Mesothelial cell of epicardium (in vitro differentiated cells): Measurements from ENCODE around the gene NAT8L. TPM values are rescaled to one million over a fixed set of nuclear protein-coding genes. Genes with fewer than 3 reads are reported as not detected.

Experiments
- DNase-seq, 2 experiments: peaks; one replicate each; pipeline ENCODE4 v3.0.0; 2021; ENCODE audit warnings: low spot score in 2 of 2; ENCODE audit not compliant: unreplicated experiment in 2 of 2
- H3K27ac Mint-ChIP-seq: 2 replicates; pipeline ENCODE4 v1.8.0; 2021; ENCODE audit warnings: mixed read lengths
- H3K27me3 Mint-ChIP-seq: 2 replicates; pipeline ENCODE4 v1.8.0; 2021; ENCODE audit warnings: low read depth, mixed read lengths
- H3K36me3 Mint-ChIP-seq: 2 replicates; pipeline ENCODE4 v1.8.0; 2021; ENCODE audit warnings: mixed read lengths
- H3K4me1 Mint-ChIP-seq: 2 replicates; pipeline ENCODE4 v1.8.0; 2021; ENCODE audit warnings: mixed read lengths
- H3K4me3 Mint-ChIP-seq: 2 replicates; pipeline ENCODE4 v1.8.0; 2021; ENCODE audit warnings: mild to moderate bottlenecking, moderate library complexity, mixed read lengths
- H3K9me3 Mint-ChIP-seq: 2 replicates; pipeline ENCODE4 v1.8.0; 2021; ENCODE audit warnings: mixed read lengths
- total RNA-seq: library from RNA; stranded (reverse); gene quantifications from 3 replicates; pipeline ENCODE4 v1.2.1, GENCODE V29; 2021
- TF ChIP-seq, protein P1 (sequence below): fragments of 200-600 bp; sonication (generic); IDR thresholded peaks from one replicate; pipeline ENCODE4 v1.5.0; 2021; ENCODE audit warnings: antibody characterized with exemption; ENCODE audit not compliant: unreplicated experiment

Gene NAT8L
- total RNA-seq, 1 donor from 2014 or later = 25.2 TPM

DNA sequence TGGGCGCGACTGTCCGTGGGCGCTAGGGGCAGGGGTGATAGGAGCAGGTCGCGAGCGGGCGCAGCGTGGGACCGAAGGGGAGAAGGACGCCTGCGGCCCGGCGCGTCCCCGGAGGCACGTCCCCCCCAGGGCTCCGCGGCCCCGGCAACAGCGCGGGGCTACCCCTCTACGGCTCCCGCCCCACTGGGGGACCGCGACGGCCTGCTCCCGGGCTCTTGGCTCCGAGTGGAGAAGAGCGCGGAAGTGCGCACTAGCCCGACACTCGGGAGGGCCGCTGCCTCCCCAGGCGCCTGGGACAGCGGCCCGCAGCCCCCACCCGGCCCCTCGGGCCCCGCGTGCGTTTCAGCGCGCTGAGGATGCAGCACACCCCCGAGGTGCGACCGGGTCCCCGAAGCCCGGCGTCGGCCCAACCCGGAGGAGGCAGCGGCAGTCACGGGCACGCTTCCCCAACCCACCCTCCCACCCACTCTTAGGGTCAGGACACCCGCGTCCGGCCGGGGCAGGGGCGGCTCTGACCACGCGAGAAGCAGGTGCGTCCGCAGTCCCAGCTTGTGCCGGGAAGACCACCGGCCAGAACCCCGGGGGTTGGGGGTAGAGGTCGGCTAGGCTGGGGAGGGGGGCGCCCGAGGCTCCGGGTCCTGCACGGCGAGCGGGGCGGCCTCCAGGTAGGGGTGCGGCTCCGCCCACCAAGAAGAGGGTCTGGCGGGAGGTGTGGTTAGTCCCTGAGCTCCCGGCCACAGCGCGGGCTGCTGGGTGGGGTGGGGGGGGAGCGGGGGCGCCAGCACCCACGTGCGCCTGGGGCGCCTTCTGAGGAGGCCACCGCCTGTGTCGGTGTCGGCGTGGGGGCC is 18.5 kb upstream of the NAT8L start:
- no peak overlapping the region for H3K27ac Mint-ChIP-seq
- H3K4me1 Mint-ChIP-seq = peaks cover 4% of the 10 kb centered on the region
- no peaks in the 10 kb centered on the region for H3K36me3 Mint-ChIP-seq
- H3K4me3 Mint-ChIP-seq = peak overlapping the region; percentile 59
- peaks cover 44% of the 10 kb centered on the region for H3K27me3 Mint-ChIP-seq
- no peaks in the 10 kb centered on the region for H3K9me3 Mint-ChIP-seq
- no peak for DNase-seq
- TF ChIP-seq, protein P1, sequence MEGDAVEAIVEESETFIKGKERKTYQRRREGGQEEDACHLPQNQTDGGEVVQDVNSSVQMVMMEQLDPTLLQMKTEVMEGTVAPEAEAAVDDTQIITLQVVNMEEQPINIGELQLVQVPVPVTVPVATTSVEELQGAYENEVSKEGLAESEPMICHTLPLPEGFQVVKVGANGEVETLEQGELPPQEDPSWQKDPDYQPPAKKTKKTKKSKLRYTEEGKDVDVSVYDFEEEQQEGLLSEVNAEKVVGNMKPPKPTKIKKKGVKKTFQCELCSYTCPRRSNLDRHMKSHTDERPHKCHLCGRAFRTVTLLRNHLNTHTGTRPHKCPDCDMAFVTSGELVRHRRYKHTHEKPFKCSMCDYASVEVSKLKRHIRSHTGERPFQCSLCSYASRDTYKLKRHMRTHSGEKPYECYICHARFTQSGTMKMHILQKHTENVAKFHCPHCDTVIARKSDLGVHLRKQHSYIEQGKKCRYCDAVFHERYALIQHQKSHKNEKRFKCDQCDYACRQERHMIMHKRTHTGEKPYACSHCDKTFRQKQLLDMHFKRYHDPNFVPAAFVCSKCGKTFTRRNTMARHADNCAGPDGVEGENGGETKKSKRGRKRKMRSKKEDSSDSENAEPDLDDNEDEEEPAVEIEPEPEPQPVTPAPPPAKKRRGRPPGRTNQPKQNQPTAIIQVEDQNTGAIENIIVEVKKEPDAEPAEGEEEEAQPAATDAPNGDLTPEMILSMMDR = no peak

DNA sequence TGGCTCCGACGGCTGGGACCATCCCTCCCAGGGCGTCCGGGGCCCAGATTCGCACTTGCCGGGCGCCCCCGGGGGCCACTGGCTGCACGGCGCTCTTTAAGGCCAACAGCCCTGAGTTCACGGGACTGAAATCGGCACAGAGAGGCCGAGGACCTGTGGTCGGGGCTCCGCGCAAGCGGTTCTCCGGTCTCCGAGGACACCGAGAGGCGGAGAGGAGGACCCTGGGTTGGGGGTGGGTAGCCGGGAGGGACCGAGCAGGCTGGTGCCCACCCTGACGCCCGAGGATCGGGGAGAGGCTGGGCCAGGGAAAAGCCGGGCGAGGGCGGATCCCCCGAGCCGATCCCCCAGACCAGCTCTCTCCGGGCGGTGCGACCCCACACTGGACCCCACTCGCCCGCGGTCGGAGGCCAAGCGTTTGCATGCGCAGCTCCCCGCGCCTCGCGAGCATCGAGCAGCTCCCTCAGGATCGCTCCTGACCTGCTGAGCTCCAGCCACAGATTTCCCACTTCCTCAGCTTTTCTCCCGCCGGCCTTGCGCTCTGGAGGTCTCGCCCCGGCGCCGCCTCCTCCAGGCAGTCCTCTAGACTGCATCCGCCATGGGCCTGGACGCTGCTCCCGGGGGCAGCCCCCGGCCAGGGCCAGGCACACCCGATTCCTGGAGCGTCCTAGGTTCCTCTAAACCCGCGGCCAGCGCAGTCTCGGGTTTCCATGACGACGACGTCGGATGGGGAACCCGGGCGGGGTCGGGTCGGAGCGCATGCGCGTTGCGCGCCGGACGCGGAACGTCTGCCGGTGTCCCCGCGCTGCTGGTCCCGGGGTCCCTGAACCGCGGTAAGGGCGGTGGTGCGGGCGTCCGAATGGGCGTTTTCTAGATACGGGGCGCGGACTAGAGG is 17.6 kb upstream of the NAT8L start:
- TF ChIP-seq, protein P1 = no peak
- Mint-ChIP-seq H3K36me3 (no peaks in the 10 kb centered on the region), H3K27ac (no peak overlapping the region), H3K9me3 (no peaks in the 10 kb centered on the region), H3K4me1 (peaks cover 4% of the 10 kb centered on the region), H3K27me3 (peaks cover 38% of the 10 kb centered on the region), H3K4me3 (peak overlapping the region; percentile 71)
- peak; percentile 79 to 86 for DNase-seq

DNA sequence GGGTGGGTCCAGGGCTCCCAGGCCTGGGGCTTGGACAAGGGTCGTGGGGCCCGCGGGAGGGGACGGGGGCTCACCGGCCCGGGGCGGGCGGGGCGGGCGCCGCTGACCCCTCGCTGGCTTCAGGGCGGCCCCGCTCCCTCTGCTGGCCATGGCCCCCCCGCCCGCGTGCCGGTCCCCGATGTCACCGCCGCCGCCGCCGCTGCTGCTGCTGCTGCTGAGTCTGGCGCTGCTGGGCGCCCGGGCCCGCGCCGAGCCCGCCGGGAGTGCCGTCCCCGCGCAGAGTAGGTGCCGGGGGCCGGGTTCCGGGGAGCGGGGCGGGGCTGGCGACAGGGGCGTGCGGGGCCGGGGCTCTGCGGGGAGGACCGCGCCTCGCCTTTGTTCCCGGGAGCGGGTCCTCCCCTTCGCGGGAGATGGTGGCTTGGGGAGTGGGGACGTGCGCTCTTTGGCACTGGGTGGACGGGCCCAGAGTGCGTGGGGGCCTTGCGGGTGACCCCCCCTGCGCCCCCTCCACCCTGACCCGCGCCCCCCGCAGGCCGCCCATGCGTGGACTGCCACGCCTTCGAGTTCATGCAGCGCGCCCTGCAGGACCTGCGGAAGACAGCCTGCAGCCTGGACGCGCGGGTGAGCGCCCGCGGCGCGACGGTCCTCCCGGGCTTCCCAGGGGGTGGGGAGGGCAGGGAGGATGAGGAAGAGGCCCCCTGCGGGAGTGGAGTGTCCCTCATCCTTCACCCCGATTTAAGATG is 16.8 kb upstream of the NAT8L start:
- no peaks in the 10 kb centered on the region for H3K36me3 Mint-ChIP-seq
- no peak overlapping the region for H3K27ac Mint-ChIP-seq
- peak overlapping the region; percentile 69 for H3K4me3 Mint-ChIP-seq
- H3K4me1 Mint-ChIP-seq = peaks cover 4% of the 10 kb centered on the region
- H3K27me3 Mint-ChIP-seq = peaks cover 29% of the 10 kb centered on the region
- no peak for DNase-seq
- TF ChIP-seq, protein P1 = no peak
- H3K9me3 Mint-ChIP-seq = no peaks in the 10 kb centered on the region

DNA sequence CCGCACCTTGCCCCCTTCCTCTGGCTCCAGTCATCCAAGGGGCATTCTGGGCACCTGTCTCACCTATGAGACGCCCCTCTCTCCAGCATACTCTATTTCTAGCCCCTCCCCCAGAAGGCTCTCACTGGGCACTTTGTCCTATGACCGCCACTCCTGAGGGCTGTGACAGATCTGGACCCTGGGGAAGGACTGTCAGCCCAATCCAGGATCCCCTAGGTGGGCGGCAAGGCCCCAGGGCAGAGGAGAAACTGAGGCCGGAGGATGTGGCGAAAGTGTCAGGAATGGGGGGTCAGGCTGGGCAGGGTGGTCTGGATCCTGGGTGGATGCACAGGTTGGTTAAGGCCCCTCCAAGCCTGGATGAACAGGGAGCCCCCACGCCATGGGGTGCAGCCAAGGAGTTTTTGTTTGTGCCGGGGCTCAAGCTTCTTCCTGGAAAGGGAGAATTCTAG is 16.2 kb upstream of the NAT8L start:
- no peak overlapping the region for H3K27ac Mint-ChIP-seq
- peaks cover 4% of the 10 kb centered on the region for H3K4me1 Mint-ChIP-seq
- peak overlapping the region; percentile 69 for H3K4me3 Mint-ChIP-seq
- peaks cover 29% of the 10 kb centered on the region for H3K27me3 Mint-ChIP-seq
- TF ChIP-seq, protein P1 = no peak
- no peaks in the 10 kb centered on the region for H3K36me3 Mint-ChIP-seq
- no peak for DNase-seq
- H3K9me3 Mint-ChIP-seq = no peaks in the 10 kb centered on the region

DNA sequence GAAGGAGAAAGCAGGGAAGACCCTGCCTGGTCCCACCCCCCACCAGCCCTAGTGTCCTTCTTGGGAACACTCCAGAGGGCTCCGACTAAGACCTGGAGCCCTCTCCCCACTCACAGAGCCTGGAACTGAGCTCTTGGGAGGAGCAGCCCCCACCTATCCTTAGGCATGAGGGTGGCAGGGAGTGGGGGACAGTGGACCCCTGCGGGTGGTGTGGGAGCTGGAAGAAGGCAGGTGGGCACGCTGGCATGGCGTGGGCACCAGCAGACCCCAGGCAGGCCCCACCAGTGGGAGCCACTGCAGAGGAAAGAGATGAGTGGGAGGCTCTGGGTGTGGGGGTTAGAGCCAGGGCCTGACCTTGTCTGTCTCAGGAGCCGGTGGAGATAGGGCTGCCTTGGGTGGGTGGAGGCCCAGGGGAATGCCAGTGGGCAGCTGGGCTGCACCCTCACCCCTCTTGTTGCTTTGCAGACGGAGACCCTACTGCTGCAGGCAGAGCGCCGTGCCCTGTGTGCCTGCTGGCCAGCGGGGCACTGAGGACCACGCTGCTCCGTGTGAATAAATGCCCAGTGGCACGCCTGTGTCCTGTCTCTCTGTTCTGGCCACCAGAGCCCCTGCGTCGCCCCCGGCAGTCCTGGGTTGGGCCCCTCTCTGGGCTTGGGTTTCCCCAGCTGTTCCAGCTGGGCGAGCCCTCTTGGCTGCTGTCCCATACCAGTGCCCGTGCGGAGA is 15.6 kb upstream of the NAT8L start:
- no peak for DNase-seq
- H3K4me1 Mint-ChIP-seq = peaks cover 4% of the 10 kb centered on the region
- H3K27ac Mint-ChIP-seq = no peak overlapping the region
- H3K4me3 Mint-ChIP-seq = peak overlapping the region; percentile 69
- TF ChIP-seq, protein P1 = no peak
- H3K9me3 Mint-ChIP-seq = no peaks in the 10 kb centered on the region
- H3K36me3 Mint-ChIP-seq = no peaks in the 10 kb centered on the region
- peaks cover 25% of the 10 kb centered on the region for H3K27me3 Mint-ChIP-seq
